IPS DF 19.7 (cell line): ENCODE data around the gene TOPBP1.
"Not testable (repeated sequence)": the region's sequence is repeated elsewhere in the genome, so short reads cannot be mapped to it uniquely, and the experiment has no call there.

Source experiments
- DNase-seq: peaks from one replicate; pipeline ENCODE4 v3.0.0-alpha.2; 2013; ENCODE audit warnings: low read depth, low spot score

The TOPBP1 gene

DNA sequence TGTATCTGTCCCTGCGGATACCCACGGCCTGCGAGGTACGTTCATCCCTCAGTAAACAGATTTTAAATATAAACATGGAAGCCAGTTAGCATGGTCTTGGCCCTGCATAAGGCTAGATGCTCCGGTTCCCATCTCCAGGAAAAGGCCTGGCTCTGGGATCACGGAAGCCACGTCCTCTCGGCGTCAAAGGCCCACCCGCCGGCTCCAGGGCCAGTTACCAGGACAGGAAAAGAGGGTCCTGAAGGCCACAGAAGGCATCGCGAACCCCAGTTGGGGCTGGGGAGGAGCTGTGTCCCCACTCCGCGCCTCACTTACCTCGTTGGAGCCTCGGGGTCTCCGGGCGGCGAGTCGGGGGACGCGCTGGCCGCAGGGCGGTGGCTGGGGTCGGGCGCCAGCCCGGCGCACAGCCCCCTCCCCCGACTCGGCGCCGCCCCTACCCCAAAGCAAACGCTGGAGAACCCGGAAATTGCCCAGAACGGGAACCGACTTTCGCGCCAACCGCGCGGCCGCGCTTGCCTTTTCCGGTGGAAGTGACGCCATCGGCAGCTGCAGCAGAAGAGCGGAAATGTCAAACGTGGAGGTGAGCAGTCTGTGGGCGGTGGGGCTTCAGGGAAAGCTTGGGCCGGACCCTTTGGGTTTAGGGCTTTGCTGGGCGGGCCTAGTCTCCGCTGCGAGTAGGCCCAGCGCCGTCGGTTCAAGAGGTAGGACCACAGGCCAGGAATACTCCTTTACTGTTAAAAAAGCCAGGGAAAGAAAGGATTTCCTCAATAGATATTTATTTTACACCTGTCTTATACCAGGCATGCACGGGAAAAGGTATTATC, at the start of gene TOPBP1:
TSS of gene TOPBP1 (minus strand) at position 488 of the 824 bp plus-strand sequence. CDS start 814 bp downstream, outside the sequence.
- DNase-seq, result peak; percentile 81

- no peak for DNase-seq
These were observed 49.3 kb upstream of the TOPBP1 start for GRCh38 chr3:133711013-133711412.

DNA sequence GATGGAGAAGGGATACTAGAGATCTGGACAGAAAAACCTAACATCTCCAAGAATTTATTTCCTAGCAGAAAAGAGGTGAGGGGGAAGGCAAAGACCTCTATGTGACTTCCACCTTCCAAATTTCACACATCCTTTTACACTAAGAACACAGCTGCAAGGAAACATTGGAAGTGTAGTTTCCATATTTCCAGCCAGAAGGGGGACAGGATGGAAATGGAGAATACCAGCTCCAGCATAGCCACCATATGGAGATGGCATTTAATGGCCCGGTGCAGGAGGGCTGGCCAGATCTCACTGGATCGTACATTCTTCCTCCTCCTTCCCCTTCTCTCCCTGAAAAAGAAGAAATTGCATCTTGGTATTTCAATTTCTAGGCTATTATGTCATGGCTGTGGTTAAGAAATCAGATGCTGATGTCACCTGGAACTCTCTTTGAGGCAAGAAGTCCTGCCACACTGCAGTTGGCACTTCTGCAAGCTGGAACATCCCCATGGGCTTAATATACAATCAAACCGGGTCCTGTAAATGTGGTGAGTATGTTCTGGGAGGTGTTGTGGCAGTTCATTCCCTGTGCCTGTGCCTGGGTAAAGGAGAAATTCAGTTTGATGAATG, 47.5 kb upstream of the TOPBP1 start:
- no peak for DNase-seq

DNA sequence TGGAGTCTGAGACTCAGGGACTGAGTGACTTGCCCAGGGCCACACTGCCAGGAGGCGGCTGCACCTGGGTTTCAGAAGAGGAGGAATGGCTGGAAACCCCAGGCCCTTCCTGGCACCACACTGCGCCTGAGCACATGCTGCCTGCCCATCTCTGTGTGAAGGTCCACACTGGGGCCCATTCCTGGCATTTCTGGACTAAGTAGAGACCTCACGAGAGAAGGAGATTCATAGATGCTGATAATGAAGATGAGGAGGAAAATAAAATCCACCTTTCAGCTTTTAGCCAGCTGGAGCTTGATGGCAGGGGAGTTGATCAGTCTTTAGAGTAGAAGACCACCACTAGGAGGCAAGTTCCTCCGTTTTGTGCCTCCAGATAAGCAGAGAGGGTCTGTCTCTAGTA, 44.3 kb upstream of the TOPBP1 start:
- no peak for DNase-seq

- no peak for DNase-seq
These were observed 42.2 kb upstream of the TOPBP1 start for GRCh38 chr3:133703915-133704314.

DNA sequence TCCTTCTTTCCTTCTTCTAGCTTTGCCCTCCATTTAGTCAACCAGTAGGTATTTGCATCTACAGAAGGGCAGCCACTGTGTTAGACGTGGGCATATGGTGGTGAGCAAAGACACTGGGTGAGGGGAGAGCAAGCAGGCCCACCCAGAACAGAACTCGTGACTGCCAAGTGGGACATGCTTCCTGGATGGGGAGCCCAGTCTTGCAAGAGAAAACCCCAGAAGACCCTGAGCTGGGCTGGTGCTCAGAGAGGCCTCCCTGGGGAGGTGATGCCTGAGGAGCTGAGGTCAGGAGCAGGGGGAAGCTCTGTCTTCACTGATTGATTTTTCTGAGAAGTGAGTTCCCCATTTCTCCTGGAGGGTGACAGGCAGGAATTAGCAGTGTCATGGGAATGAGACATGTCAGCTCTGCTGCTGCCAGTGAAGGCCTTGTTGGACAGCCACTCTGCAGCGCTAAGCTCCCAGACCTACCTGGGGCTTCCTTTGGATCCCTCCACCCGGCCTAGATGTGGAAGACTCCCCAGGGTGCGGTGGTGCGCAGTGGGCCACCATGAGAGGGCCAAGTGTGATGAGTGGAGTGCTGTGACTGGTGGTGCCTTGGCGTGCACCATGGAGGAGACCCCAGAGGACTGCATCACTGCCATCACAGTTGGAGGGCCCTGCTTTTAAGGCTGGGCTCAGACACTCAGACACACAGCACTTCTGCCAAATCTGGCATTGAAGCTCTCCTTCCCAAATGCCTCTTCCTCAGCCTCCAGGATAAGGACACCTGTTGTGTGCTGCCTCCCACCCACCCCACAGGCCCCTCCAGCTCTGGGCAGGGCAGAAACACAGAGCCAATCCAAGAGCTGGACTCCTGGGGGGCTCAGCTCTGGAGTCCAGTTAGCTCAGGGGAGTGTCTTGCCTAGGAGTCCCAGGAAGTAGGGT, 40.0 kb upstream of the TOPBP1 start:
- no peak for DNase-seq

DNA sequence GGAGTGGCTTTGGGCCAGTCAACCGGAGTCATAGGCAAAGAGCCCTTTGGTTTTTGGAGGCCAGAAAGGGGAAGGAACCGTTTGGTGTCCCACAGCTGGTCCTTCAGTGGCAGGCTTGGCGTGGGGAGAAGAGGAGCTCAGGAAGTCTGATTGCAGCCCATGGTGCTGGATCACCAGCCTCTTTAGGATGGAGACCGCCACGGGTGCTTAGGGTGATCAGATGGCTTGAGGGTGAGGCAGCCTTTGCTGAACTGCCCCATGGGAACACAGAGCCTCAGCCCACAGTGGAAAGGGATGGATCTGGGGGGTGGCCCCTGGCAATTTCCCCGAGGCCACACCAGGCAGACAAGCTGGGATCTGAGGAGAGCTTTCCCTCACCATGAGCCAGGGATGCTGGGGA, 38.6 kb upstream of the TOPBP1 start:
- DNase-seq, result no peak

GRCh38 chr3:133699903-133700302, 38.2 kb upstream of the TOPBP1 start:
- DNase-seq, result no peak

- no peak for DNase-seq
These were observed 37.7 kb upstream of the TOPBP1 start for GRCh38 chr3:133699467-133699866.

DNA sequence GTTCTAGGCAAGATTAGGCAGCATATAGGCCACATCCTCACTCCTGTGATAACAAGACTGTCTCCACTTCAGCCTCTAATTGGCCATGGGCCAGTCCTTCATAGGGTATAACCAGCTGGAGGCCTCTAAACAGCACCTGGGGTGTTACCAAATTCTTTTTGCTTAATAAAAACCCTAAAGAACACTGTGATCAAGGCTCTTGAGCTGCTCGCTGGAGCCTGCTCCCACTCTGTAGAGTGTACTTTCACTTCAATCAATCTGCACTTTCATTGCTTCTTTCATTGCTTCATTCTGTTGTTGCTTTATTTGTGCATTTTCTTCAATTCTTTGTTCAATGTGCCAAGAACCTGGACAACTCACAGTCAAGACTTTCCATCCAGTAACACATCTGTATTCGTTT, 36.2 kb upstream of the TOPBP1 start:
- no peak for DNase-seq

DNA sequence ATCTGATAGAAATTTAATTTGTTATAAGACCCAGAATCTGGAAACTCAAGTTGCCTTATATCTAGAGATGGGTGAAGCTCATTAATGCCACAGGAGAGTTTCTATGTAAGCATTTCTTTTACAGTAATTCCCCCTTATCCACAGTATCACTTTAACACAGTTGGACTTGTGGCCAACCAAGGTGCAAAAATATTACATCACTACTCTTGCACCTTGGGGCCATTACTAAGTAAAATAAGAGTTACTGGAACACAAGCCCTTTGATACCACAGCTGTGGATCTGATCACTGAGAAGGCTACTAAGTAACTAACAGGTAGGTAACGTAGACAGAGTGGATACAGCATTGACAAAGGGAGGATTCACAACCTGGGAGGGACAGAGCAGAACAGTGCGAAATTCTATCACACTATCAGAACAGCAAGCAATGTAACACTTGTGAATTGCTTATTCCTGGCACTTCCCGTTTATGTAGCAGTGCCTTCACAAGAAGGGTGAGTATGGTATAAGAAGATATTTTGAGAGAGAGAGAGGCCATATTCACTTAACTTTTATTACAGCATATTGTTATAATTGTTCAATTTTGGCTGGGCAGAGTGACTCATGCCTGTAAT, 33.9 kb upstream of the TOPBP1 start:
- DNase-seq, result no peak

- DNase-seq, result no peak
These were observed 32.8 kb upstream of the TOPBP1 start for GRCh38 chr3:133694288-133695268.

- no peak for DNase-seq
These were observed 32.1 kb upstream of the TOPBP1 start for GRCh38 chr3:133693821-133694220.

- DNase-seq, result no peak
These were observed 31.0 kb upstream of the TOPBP1 start for GRCh38 chr3:133692759-133693158.

- no peak for DNase-seq
These were observed 29.7 kb upstream of the TOPBP1 start for GRCh38 chr3:133691273-133692107.

DNA sequence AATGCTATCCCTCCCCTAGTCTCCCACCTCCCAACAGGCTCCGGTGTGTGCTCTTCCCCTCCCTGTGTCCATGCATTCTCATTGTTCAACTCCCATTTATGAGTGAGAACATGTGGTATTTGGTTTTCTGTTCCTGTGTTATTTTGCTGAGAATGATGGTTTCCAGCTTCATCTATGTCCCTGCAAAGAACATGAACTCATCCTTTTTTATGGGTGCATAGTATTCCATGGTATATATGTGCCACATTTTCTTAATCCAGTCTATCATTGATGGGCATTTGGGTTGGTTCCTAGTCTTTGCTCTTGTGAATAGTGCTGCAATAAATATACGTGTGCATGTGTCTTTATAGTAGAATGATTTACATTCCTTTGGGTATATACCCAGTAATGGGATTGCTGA, 16.3 kb upstream of the TOPBP1 start:
- DNase-seq, result not testable (repeated sequence)

DNA sequence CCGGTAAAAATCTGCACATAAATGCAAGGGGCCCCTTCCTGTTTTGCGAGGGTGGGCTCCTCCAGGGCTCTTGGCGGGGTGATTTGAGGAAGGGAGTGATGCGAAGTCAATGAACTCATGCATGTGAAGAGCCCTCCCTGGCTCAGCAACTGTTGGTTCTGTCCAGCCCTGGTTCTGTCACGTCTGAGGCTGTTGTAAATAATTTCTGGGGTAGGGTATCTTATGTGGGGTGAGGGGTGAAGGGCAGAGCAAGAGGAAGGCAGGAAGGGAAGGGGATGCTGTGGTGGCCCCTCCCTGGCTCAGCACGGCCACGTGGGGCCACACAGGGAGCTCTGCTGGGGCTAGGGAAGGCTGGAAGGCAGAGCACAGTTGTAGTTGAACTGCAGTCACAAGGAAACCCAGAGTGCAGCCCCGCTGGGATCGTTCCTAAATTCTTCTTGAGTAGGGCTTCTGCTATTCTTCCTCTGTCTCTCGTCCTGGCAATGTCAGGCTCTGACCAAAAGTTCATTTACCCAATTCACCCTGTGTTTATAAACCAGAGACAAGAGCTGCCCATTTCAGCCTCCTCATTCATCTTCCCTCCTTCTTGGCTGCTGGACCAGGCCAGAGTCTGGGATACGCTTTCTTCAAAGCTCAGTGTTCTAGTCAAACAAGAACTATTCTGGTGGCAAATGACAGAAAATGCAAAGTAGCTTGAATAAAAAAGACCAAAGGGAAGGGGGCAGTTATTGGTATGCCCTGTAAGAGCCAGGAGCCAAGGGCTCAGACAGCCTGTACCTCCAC, 14.8 kb upstream of the TOPBP1 start:
- DNase-seq, result no peak

DNA sequence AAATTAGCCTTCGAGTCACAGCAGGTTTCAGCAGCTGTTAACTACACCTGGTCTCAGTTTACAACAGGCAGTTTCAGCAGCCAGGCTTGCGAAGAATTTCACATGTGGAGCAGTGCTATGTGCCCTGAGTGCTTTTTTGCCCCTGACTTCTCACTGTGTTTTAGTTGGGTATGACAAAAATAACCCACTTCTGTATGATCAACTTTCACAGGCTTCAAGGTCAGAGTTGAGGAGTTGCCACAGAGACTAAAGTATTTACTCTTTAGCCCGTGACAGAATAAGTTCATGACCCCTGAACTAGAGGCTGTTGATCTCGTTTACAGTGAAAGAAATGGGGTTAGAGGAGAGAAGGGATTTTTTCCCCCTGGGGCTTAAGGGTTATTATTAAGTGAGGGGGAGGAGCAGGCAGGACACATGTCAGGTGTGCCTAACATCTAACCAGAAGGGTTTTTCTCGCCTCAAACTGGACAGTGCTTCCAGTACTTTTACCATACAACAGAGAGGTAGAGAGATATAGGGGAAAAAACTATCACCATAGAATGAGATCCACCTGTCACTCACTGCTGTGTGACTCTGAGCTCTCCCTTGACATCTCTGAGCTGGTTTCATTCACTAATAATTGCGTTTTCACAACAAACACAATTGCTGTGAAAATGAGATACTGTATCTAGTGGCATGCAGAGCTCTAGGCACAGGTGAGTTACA, 14.0 kb upstream of the TOPBP1 start:
- no peak for DNase-seq
